HepG2 (cell line): Measurements from ENCODE around the gene NOC2L.

Experiments
- CTCF ChIP-seq: sonication (generic); formaldehyde crosslinking; IDR thresholded peaks from 2 replicates; pipeline ENCODE4 v1.5.0; 2020; ENCODE audit warnings: mild to moderate bottlenecking, missing genetic modification reagents, moderate library complexity
- TF ChIP-seq, protein P1 (sequence below), 2 experiments: IDR thresholded peaks; 2 replicates each; pipeline ENCODE4 v1.6.1; 2011 to 2012; ENCODE audit warnings: low read length in 2 of 2, borderline replicate concordance in 1 of 2, low read depth in 1 of 2, mild to moderate bottlenecking in 1 of 2, moderate library complexity in 1 of 2

GRCh38 chr1:906600-907420 lies 52.2 kb downstream of the NOC2L start:
- TF ChIP-seq, protein P1, sequence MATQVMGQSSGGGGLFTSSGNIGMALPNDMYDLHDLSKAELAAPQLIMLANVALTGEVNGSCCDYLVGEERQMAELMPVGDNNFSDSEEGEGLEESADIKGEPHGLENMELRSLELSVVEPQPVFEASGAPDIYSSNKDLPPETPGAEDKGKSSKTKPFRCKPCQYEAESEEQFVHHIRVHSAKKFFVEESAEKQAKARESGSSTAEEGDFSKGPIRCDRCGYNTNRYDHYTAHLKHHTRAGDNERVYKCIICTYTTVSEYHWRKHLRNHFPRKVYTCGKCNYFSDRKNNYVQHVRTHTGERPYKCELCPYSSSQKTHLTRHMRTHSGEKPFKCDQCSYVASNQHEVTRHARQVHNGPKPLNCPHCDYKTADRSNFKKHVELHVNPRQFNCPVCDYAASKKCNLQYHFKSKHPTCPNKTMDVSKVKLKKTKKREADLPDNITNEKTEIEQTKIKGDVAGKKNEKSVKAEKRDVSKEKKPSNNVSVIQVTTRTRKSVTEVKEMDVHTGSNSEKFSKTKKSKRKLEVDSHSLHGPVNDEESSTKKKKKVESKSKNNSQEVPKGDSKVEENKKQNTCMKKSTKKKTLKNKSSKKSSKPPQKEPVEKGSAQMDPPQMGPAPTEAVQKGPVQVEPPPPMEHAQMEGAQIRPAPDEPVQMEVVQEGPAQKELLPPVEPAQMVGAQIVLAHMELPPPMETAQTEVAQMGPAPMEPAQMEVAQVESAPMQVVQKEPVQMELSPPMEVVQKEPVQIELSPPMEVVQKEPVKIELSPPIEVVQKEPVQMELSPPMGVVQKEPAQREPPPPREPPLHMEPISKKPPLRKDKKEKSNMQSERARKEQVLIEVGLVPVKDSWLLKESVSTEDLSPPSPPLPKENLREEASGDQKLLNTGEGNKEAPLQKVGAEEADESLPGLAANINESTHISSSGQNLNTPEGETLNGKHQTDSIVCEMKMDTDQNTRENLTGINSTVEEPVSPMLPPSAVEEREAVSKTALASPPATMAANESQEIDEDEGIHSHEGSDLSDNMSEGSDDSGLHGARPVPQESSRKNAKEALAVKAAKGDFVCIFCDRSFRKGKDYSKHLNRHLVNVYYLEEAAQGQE (IDR thresholded peaks at IDR 0.05; ENCODE audit: borderline replicate concordance in 1 of 2, low read depth in 1 of 2, low read length in 2 of 2): no peak
- no peak for TF ChIP-seq CTCF (CRISPR knock-in tag)
